ENCODE measurements around the gene WIPF1. TPM values are rescaled to one million over a fixed set of nuclear protein-coding genes. Genes with fewer than 3 reads are reported as not detected.

Gene WIPF1
- polyA plus RNA-seq, 1 experiment, result 34.9 TPM

DNA sequence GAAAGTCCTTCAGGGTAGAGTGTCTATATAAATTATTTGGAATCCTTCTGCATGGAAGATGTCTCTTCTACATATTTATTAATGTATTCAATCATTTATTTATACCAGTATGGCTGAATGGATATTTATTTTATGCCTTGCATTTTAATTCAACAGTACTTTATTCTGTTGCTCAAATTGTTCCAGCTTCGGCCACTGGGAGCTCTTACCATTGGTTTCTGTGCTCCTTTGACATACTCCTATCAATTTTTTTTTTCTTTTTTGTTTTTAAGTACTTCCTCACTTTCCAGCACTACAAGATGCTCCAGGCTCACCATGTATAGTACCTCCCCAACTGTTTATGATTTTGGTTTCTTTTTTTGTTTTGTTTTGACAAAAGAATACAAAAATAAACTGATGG is 39.4 kb upstream of the WIPF1 start:
- ChIA-PET CTCF (interaction anchor here (0.6 to 2.0 kb wide), 5 partner anchors 10 to 174 kb away, joined by 3 to 5 read pairs (median 4); no protein-coding TSS in a partner anchor), POLR2A (no interaction called here)
- no peak for DNase-seq (ENCODE audit: low read depth)
- no peak for TF ChIP-seq CTCF (IDR thresholded peaks at IDR 0.05; ENCODE audit: insufficient read depth, low read depth, low read length)
- no peak overlapping the region for H3K4me3 ChIP-seq (ENCODE audit: low read depth, low read length)
- H3K27me3 ChIP-seq (ENCODE audit: control insufficient read depth, insufficient read depth, low read length), result no peaks in the 10 kb centered on the region
- H3K36me3 ChIP-seq (ENCODE audit: control insufficient read depth, insufficient read depth, low read length), result no peaks in the 10 kb centered on the region

DNA sequence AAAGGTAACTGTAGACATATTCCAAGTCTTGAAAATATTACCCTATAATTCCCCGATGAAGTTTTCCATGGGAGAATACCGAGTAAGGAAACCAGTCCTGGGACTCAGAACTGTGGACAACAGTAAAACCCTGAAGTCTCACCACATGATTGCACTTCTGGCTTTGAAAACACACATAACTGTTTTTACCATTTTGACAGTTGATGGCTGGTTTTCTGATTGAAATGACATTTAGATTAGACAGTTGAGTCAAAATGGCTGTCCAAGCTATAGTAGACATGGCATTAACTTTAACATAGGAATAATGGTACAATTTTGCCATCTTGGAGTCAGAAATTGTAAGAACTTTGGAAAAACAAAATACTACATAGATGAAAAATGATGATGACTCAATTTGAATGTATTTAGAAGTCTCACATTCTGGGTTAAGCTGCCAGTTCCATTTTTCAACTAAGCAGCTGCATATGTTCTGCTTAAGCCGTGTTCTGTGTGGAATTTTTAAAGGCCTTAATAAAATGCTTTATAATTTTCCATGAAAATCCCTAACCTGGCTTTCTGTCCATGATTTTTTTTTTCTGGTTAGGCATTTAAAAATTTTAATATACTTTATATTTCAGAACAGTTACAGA is 38.3 kb upstream of the WIPF1 start:
- ChIA-PET POLR2A (interaction anchor here (0.8 kb wide), 1 partner anchor 19 kb away, joined by 3 read pairs; no protein-coding TSS in a partner anchor), CTCF (interaction anchor here (0.6 to 1.3 kb wide), 4 partner anchors 38 to 193 kb away, joined by 3 to 5 read pairs (median 4); partner anchors contain the start of gene WIPF1)
- no peak for DNase-seq (ENCODE audit: low read depth)
- Histone ChIP-seq H3K4me3 (ENCODE audit: low read depth, low read length) (no peak overlapping the region), H3K36me3 (ENCODE audit: control insufficient read depth, insufficient read depth, low read length) (no peaks in the 10 kb centered on the region), H3K27me3 (ENCODE audit: control insufficient read depth, insufficient read depth, low read length) (no peaks in the 10 kb centered on the region)
- TF ChIP-seq CTCF (IDR thresholded peaks at IDR 0.05; ENCODE audit: insufficient read depth, low read depth, low read length), result no peak

GRCh38 chr2:174635015-174635593 is 37.5 kb upstream of the WIPF1 start:
- no peak for DNase-seq (ENCODE audit: low read depth)
- ChIA-PET CTCF (interaction anchor here (1.2 to 1.5 kb wide), 2 partner anchors 34 to 38 kb away, joined by 3 read pairs; no protein-coding TSS in a partner anchor), POLR2A (no interaction called here)
- Histone ChIP-seq H3K36me3 (ENCODE audit: control insufficient read depth, insufficient read depth, low read length) (no peaks in the 10 kb centered on the region), H3K4me3 (ENCODE audit: low read depth, low read length) (no peak overlapping the region), H3K27me3 (ENCODE audit: control insufficient read depth, insufficient read depth, low read length) (no peaks in the 10 kb centered on the region)
- TF ChIP-seq CTCF (IDR thresholded peaks at IDR 0.05; ENCODE audit: insufficient read depth, low read depth, low read length), result no peak

DNA sequence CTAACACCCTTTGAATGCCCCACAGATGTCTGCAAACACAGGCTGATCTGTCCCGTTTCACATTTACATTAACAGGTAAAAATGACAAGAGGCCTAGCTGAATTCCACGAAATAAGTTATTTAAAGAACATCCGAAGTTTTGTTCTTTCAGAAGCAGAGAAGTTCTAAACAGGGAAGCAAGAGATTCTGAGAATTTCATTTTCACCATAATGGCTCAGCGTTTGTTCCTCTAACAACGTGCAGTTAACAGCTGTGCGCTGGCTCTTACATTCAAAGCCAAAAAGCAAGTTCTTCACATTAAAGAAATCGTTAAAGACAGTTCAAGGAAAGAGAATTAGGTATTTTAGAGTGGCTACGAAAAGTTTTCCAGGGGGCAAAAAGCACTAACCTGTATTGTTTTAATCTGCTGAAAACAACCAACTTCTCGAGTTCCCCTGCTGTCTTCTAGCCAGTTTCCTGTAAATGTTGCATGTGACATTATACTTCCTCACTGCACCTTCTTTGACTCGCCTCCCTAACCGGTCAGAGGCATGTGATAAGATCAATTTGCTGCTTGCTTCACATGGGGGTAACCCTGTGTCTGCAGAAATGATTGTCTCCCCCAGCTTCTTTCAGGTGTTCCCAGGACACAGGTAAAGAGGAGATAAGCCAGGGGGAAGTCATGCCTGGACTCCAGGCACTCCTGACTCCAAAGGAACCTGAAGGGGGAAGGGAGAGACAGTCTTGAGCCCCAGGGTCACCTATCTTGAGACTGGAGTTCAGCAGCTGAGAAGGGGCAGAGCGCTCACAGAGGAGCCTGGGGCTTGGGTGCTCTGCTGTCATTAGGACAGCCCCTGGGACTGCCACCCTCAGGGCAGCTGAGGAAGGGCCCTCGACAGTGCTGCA is 36.8 kb upstream of the WIPF1 start:
- POLR2A ChIA-PET, result no interaction called here

More for the DNA sequence above, 36.8 kb upstream of the WIPF1 start:
- CTCF ChIA-PET, result interaction anchor here (1.2 to 1.5 kb wide), 2 partner anchors 35 to 38 kb away, joined by 3 read pairs; no protein-coding TSS in a partner anchor
- no peak for TF ChIP-seq CTCF (IDR thresholded peaks at IDR 0.05; ENCODE audit: insufficient read depth, low read depth, low read length)
- H3K4me3 ChIP-seq (ENCODE audit: low read depth, low read length), result no peak overlapping the region
- DNase-seq (ENCODE audit: low read depth), result no peak
- H3K36me3 ChIP-seq (ENCODE audit: control insufficient read depth, insufficient read depth, low read length), result no peaks in the 10 kb centered on the region; the same call in 1 of the 2 replicates
- H3K27me3 ChIP-seq (ENCODE audit: control insufficient read depth, insufficient read depth, low read length), result no peaks in the 10 kb centered on the region
